Stimulated activated CD4-positive, alpha-beta T cell treated with anti-CD3 and anti-CD28 coated beads, TNF-alpha, amount 100 ng/mL, for 24 hours (primary cell): Measurements from ENCODE around the gene ROBO1.

Experiments used
- DNase-seq, 3 experiments: peaks; one replicate each; pipeline ENCODE4 v3.0.0-alpha.2; 2020; ENCODE audit warnings: low read depth in 3 of 3

The ROBO1 gene

DNA sequence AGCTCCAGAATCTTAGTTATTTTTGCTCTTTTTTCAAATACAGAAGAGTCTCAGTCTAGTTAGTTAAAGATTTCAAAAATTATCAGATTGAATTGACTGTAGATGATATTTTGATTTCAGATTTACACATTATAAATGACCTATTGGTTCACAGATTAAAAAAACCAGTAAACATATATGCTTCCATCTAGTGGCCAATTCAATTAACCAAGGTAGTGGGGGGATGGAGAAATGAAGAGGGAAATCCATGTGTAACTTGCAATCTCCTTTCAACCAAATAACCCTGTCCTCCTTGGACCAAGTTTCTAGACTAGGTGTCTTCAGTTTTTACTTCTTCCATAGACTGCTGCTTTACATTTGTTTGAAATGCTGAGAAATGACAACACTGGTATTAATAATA is 789.8 kb downstream of the ROBO1 start:
- no peak for DNase-seq

- no peak for DNase-seq
These were observed 790.7 kb downstream of the ROBO1 start for GRCh38 chr3:78977073-78977472.

DNA sequence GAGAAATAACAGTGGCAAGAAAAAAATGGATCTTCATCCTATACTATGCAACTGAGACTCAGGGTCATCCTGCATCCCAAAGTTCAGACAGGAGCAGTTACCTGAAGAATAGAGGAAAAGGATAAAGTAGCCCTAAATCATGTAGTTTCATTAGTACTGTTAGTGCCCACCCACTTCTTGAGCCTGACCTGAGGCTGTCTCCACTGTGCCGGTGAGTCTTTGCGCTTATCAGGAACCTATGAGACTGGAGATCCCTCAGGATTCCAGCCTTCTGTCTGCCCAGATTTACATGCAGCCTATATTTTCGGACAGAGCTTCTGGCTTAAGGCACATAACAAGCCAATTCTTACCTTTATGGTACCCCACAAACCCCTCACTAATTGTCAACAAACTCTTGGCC is 791.6 kb downstream of the ROBO1 start:
- DNase-seq: no peak

- DNase-seq: no peak
These were observed 793.5 kb downstream of the ROBO1 start for GRCh38 chr3:78974181-78974790.

- no peak for DNase-seq
These were observed 795.0 kb downstream of the ROBO1 start for GRCh38 chr3:78972617-78973301.

- no peak for DNase-seq
These were observed 797.1 kb downstream of the ROBO1 start for GRCh38 chr3:78970656-78971055.

GRCh38 chr3:78969483-78969882 is 798.3 kb downstream of the ROBO1 start:
- no peak for DNase-seq

DNA sequence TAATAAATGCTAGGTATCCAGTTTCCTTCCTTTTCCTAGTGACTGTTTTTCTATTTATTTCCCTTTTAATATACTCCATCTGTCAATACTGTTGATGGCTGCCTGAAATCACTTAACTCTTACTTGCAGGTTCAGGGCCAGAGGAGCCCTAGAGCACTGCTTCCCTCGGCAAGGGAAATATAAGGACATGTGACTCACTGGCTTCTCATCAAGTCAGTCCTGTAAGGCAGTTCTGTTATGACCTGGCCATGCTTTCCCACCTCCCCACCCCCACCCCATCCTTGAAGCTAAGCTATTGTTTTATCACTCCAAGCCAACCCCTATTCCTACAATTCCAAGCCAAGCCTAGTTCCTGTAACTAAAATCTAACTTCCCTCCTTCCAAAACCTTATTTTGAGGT is 800.7 kb downstream of the ROBO1 start:
- no peak for DNase-seq

GRCh38 chr3:78963771-78964170 is 804.0 kb downstream of the ROBO1 start:
- no peak for DNase-seq

GRCh38 chr3:78957456-78957855 is 810.3 kb downstream of the ROBO1 start:
- DNase-seq: no peak

GRCh38 chr3:78951342-78951945 is 816.4 kb downstream of the ROBO1 start:
- no peak for DNase-seq

GRCh38 chr3:78941587-78941986 is 826.2 kb downstream of the ROBO1 start:
- no peak for DNase-seq

GRCh38 chr3:78940626-78941025 is 827.2 kb downstream of the ROBO1 start:
- DNase-seq: no peak

GRCh38 chr3:78940128-78940527 is 827.7 kb downstream of the ROBO1 start:
- no peak for DNase-seq

- no peak for DNase-seq
These were observed 830.3 kb downstream of the ROBO1 start for GRCh38 chr3:78937475-78937874.

DNA sequence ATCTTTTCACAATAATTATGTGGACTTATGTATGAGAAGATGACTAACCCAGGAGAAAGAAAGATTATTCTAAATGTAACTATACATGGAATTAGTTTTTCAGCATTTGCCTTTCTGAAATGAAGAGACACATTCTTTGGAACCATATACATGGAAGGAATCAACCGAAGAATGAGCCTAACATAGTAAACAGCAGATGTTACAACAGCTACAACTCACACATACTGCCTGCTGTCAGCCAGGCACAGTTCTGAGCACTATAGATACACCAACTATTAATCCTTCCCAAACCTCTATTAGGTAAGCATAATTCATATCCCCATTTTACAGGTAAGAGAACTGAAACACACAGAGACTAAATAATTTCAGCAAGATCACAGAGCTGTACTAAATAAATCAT is 840.0 kb downstream of the ROBO1 start:
- no peak for DNase-seq

DNA sequence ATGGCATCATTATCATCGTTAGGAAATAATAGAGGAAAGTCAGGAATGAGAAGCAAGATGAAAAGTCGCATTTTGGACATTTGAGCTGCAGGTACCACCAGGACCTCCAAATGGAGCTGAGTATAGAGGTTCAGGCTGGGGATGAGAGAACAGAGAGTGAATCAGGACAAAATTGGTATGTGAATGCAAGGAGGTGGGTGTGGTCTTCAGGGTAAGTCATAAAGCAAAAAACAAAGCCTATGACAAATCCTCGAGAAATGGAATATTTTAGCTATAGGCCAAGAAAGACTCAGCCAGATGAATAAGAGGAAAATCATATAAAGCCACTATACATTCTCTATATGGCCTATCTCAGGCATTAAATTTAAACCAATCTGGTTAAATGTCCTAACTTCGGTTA is 841.3 kb downstream of the ROBO1 start:
- DNase-seq: no peak

GRCh38 chr3:78924711-78925110 is 843.1 kb downstream of the ROBO1 start:
- DNase-seq: no peak

DNA sequence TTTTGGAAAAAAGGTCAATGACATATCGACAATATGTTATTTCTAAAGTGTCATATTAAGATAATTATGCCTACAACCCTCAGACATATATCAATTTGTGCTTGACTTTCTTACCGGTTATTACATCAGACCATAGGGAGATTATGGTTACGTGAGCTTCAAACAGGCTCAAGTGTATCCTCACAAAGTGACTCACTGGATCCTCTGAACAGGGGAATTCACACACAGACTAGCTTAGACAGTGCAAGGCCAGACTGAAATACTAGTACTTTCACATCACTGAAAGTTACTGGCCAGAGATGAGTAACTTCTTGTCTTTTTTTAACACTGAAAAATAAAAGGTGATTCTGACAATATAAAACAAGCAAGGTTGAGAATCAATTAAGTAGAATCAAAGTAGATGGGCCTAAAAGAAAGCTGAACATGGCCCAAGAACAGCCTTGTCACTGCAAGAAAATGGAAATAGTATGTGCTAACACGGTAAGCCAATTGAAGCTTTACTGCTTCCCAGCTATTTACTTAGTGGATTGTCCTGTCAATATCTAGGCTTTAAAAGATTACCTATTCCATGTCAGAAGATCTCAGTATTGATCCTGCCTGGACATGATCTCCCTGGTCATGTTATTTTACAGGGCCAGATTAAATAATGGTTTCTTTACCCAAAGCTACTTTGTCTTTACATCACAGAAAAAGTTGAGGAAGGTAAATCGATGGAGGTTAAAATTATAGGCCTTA is 848.6 kb downstream of the ROBO1 start:
- no peak for DNase-seq

DNA sequence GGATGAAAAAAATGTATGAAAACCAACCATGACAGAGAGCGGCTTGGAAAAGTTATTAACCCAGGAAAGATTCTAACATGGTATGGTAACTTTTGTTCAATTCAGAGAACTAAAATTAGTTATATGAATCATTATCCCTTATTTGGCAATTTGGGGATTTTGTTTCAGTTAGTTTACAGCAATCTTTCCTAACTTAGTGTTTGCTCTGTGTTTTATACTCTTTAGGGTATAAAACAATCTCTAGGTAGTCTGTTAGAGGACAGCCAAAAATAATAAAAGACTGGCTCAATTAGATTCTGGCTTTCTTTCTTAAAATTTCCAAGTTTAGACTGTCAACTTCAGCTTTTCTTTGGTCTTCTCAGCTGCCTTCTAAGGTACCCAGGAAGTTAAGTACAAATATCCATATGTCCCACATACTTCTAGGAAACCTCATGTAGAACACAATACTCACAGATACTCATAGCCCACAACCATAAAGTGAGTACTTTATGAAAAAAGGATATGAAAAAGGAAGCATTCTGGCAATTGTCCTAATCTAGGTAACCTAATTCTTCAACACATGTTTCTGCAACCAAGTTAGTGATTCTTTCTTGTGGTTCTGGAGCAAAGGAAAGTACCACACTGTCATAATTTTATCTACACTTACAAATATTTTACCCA is 849.3 kb downstream of the ROBO1 start:
- no peak for DNase-seq

GRCh38 chr3:78917536-78917935 is 850.3 kb downstream of the ROBO1 start:
- DNase-seq: no peak

DNA sequence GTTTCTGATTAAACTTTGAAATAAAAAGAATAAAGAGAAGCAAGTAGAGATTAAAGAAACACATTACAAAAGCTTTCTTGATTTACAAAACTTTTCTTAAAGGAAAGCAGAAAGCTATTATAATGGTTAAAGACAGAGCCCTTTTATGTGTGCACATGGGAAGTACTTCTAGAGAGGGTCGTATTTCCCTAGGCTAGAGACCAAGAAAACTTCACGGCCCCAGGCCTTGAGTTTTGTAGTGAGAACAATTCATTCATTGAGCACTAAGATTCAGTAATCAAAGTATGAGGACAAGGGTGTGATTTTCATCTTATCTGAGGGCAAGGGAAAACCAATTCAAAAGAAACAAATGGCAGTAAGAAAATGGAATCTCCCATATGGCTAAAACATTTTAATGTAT is 854.1 kb downstream of the ROBO1 start:
- DNase-seq: no peak
